ENCODE data around the gene INPP5A. TPM values are rescaled to one million over a fixed set of nuclear protein-coding genes. Genes with fewer than 3 reads are reported as not detected.

INPP5A gene
- total and polyA plus RNA-seq, 2 of the 13 experiments (the other 11 are each of a cell fraction or from before 2014, with no cell fraction given) = 17.5 to 37.9 TPM

DNA sequence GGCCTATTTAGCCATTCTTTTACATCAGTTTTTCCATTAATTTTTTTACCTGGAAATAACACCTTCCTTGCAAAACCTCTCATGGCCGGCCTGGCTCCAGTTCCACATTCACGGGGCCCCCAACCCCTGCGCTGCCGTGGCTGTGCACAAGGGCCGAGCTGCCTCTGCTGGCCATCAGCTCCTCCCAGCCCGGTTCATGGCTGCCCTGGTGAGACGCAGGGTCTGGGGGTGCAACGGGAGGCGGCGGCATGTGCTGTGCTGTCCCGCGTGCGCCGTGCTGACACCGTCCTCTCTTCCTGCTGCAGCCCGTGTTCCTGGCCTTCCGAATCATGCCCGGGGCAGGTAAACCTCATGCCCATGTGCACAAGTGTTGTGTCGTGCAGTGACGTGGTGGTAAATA lies 244.0 kb downstream of the INPP5A start:
- H3K36me3 ChIP-seq (replicated peaks in 1 of 2; ENCODE audit: control insufficient read depth in 1 of 2, insufficient read depth in 2 of 2, low read length in 2 of 2) = peaks cover 0 to 2% of the 10 kb centered on the region in 2 experiments; a peak in 2 of 5 replicates
- ATAC-seq (no peak), DNase-seq (ENCODE audit: low spot score) (no peak), FAIRE-seq (no peak)
- intact Hi-C loops (cut with micrococcal nuclease; ENCODE audit: unreplicated experiment) = no loop called here
- no TSS peak for BruUV-seq (replicated peaks)
- in situ Hi-C loops (cut with HindIII; ENCODE audit: extremely low pct_ligation_motif_present, low pct_unique_long_range_greater_than_20kb) = no loop called here
- H2AFZ ChIP-seq (ENCODE audit: low read length) = no peak overlapping the region
- CTCF ChIA-PET (ENCODE audit: low intra/inter-chr PET ratio, low total read pairs) = no interaction called here
- TF ChIP-seq ZNF563 (CRISPR knock-in tag; IDR thresholded peaks at IDR 0.05) (no peak), XBP1 (CRISPR knock-in tag; IDR thresholded peaks at IDR 0.05) (no peak), ZNF678 (CRISPR knock-in tag; IDR thresholded peaks at IDR 0.05) (no peak), ZNF615 (CRISPR knock-in tag; IDR thresholded peaks at IDR 0.05; ENCODE audit: borderline replicate concordance) (no peak), RBM22 (optimal IDR thresholded peaks at IDR 0.05; ENCODE audit: low read length) (no peak), MTF1 (CRISPR knock-in tag; IDR thresholded peaks at IDR 0.05) (no peak), ZNF780A (CRISPR knock-in tag; IDR thresholded peaks at IDR 0.05) (no peak), ESRRA (CRISPR knock-in tag; IDR thresholded peaks at IDR 0.05; ENCODE audit: low read depth) (no peak), TBX3 (IDR thresholded peaks at IDR 0.05; ENCODE audit: borderline replicate concordance) (no peak), MIER2 (CRISPR knock-in tag; IDR thresholded peaks at IDR 0.05) (no peak), DPF2 (CRISPR knock-in tag; IDR thresholded peaks at IDR 0.05; ENCODE audit: borderline replicate concordance, low read depth) (no peak), TEF (CRISPR knock-in tag; IDR thresholded peaks at IDR 0.05) (no peak)
- TF ChIP-seq, protein P1, sequence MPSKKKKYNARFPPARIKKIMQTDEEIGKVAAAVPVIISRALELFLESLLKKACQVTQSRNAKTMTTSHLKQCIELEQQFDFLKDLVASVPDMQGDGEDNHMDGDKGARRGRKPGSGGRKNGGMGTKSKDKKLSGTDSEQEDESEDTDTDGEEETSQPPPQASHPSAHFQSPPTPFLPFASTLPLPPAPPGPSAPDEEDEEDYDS (CRISPR knock-in tag; IDR thresholded peaks at IDR 0.05) = no peak
- WGBS (ENCODE audit: low lambda C conversion rate) = 99% methylated on average over 18 of the region's 20 CpGs
- H3K9ac ChIP-seq (ENCODE audit: insufficient read depth, low read depth, low read length) = no peak overlapping the region
- H3K4me1 ChIP-seq (ENCODE audit: insufficient read depth, low read length) = no peaks in the 10 kb centered on the region
- H3K9me3 ChIP-seq (ENCODE audit: low read length) = no peaks in the 10 kb centered on the region
- H3K4me3 ChIP-seq (replicated peaks in 1 of 3; ENCODE audit: insufficient read depth in 1 of 3, low read depth in 2 of 3, low read length in 3 of 3) = no peak overlapping the region
- no peaks in the 10 kb centered on the region for H3K79me2 ChIP-seq (ENCODE audit: insufficient read depth, low read length)
- H3K4me2 ChIP-seq (ENCODE audit: low read depth, low read length) = no peak overlapping the region
- no peaks in the 10 kb centered on the region for H4K20me1 ChIP-seq (ENCODE audit: insufficient read depth, low read length)
- H3K27ac ChIP-seq (ENCODE audit: extremely low read length, insufficient read depth, low read length) = no peak overlapping the region
- H3K27me3 ChIP-seq (ENCODE audit: control insufficient read depth in 1 of 2, insufficient read depth in 2 of 2, low read length in 2 of 2) = no peaks in the 10 kb centered on the region
- POLR2A ChIA-PET = no interaction called here

Data from HepG2 (cell line).